GM20431 (cell line): ENCODE measurements around the gene PTPRM.
"Not testable (repeated sequence)": the region's sequence is repeated elsewhere in the genome, so short reads cannot be mapped to it uniquely, and the experiment has no call there.

Experiments used
- in situ Hi-C: fragments of 300-500 bp; cut with MseI, MboI; formaldehyde crosslinking; loops from one replicate; pipeline ENCODE4 v1.15.0; 2020; ENCODE audit warnings: low sequenced_read_pairs; ENCODE audit not compliant: unreplicated experiment

The PTPRM gene

DNA sequence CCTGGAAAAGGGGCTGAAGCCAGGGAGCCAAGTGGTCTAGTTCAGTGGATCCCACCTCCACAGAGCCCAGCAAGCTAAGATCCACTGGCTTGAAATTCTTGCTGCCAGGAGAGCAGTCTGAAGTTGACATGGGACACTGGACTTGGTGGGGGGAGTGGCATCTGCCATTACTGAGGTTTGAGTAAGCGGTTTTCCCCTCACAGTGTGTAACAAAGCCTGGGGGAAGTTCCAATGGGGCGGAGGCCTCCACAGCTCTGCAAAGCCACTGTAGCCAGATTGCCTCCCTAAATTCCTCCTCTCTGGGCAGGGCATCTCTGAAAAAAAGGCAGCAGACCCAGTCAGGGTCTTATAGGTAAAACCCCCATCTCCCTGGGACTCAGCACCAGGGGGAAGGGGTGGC lies 144.4 kb downstream of the PTPRM start:
- in situ Hi-C loops, result no loop called here

DNA sequence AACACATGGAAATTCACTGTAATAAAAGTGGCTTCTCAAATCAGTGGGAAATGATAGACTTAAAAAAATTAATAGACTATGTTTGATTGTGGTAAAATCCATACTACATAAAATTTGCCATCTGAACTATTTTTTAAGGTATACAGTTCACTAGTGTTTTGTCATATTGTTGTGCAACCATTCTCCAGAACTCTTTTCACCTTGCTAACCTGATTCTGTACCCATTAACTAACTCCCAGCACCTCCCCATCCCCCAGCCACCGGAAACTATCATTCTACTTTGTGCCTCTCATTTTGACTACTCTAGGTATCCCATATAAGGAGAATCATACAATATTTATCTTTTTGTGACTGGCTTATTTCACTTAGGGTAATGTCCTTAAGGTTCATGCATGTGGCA lies 153.3 kb downstream of the PTPRM start:
- in situ Hi-C loops, result no loop called here

DNA sequence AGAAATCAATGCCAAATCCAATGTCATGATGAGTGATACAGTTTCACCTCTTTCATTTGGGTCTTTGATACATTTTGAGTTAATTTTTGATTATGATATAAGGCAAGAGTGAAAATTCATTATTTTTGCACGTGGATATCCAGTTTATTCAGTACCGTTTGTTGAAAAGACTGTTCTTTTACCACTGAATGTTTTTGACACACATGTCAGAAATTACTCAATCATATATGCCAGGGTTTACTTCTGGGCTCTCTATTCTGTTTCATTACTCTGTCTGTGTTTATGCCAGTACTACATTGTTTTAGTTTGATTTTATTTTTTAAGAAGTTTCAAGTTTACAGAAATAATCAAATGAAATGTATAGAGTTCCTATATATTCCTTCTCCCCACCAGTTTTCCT lies 154.4 kb downstream of the PTPRM start:
- in situ Hi-C loops, result no loop called here

DNA sequence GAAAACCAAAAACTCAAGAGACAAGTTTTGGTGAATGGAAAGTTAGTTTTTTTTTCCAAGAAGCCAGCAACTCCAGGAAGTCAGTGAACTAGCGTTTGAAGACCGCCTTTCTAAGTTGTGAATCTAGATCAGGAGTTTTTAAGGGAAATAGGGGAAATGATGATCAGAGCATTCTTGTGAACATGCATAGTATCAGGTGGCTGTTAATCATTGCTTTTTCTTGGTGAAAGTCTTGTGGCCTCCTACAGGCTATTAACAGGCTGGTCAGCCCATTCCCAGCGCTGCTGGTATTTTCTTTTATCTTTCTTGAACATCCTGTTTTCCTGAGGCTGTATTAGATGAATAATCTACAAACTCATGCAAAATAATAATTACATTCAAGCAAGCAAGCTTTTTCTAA lies 155.8 kb downstream of the PTPRM start:
- in situ Hi-C loops, result no loop called here

DNA sequence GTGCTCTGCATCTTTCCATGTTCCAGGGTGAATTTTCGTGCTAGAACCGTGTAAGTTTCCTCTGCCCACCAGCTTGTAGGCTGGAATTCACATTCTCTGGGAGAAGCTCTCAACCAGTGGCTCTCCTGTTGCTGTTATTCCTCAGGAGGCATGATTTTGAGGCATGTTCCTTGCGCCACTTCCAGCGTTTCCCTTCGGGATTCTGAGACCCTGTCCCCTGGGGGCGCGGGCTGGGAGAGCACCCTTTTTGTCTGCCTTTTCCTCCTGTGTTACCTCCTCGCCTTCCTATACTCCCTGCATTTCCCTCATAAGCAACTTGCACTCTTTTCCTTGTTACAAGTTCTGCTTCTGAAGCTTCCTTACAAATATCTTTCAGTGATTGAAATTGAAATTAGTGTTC lies 156.4 kb downstream of the PTPRM start:
- in situ Hi-C loops, result no loop called here

DNA sequence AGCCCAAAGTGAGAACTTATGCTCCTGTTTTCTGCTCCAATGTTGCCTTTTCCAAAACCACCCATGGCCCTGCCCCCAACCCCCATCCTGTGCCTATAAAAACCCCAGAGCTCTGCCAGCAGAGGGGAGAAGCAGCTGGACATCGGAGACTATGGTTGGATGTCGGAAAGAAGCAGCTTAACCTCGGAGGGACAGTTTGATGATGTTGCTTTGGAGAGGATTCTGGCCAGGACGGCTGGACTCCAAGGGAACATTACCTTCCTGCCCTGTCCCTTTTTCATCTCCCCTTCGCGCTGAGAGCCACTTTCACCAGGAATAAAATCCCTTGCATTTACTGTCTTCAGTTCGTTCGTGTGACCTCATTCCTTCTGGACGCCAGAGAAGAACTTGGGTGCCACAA lies 158.4 kb downstream of the PTPRM start:
- in situ Hi-C loops, result no loop called here

DNA sequence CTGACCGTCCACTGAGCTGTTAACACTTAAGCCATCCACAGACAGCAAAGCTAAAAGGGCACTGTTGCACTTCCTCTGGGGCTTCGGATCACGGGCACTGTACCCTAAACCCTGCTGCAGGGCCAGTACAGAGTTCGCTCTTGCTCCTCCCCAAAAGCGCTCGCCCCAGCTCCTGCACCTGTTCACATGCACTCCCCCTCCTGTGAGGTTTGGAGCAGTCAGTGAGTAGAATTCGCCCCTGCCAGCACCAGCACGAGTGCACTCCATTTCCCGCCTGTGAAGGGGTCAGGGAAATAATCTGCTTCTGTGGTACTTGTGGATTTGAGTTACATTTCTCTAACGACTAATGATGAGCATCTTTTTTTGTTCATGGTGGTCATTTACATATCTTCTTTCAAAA lies 158.8 kb downstream of the PTPRM start:
- in situ Hi-C loops, result no loop called here

DNA sequence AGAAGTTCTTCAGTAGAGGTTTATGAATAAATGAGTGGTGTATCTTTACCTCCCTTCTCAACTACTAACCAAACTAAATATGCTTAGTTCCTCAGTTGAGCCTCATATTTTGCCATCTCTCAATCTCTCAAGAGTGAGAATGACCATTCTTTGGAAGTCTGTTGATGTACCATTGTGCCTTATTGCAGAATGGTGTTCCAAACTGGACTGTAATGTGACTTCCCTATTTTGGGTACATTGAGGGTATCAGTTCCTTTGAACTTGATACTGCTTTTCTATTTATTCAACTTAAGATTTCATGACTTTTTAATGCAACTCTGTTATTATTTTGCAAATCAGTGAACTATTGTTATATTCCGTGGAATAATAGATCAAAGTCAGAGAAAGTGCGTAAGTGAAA lies 159.4 kb downstream of the PTPRM start:
- in situ Hi-C loops, result no loop called here

DNA sequence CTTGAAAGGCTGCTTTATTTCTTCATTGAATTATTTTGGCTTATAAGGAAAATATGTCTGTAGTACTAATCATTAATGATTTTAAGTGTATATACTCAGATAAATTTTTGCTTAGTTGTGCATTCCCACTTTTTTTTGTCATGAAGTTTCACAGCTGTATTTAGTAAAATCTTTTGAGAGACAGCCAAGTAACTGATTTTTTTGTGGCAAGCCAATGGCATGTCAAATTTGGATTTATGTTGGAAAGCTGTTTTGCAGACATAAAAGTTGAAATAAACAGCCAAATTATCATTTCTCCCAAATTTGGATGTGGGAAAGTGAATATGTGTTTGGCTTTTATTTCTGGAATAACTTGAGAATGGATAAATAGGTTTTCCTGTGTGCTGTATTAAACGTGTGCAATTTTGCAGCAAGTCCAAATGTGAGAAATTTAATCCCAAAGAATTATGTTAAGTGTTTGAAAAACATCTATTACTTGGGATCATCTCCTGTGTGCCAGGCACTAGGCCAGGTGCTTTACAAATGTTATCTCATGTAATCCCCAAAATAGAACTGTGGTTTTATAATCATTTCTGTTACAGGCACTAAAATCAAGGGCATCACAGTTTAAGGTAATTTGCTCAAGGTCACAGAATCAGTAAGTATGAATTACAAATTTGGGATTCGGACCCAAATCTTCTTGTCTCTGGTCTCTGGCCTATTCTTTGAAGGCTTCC lies 160.4 kb downstream of the PTPRM start:
- in situ Hi-C loops, result no loop called here

DNA sequence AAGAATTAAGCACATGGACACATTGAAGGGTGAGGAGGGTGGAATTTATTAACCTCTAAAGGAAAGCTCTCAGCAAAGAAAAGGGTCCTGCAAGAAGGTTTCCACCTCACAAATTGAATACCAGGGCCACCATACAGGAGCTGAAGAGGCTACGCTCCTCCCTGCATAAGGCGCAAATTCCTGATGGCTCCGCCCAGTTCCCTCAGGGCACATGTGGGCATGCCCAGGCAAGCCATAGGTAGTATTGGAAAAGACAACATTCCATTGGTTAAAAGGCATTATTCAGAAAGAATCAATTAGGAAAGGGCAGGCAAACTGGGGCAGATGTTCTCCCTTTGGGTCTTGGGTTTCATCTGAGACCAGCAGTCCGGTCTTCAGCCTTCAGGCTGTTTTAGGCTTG lies 161.2 kb downstream of the PTPRM start:
- in situ Hi-C loops, result no loop called here

DNA sequence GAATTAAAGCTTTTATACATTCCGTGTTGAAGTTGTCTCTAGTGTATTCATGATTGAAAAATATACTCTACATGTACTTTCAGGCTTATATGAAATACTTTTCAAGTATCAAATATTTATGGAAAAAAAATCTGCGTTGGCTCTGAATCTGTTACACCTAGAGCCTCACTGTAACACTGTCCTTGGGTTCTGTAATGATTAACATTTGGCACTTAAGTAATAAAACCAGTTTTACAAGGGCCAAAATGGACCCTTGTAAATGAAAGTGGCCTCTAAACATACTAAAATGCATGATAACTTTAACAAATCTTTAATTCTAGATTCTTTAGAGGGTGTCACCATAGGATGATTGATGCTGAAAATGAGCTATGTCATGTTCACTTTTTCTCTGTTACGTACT lies 162.8 kb downstream of the PTPRM start:
- in situ Hi-C loops, result no loop called here

DNA sequence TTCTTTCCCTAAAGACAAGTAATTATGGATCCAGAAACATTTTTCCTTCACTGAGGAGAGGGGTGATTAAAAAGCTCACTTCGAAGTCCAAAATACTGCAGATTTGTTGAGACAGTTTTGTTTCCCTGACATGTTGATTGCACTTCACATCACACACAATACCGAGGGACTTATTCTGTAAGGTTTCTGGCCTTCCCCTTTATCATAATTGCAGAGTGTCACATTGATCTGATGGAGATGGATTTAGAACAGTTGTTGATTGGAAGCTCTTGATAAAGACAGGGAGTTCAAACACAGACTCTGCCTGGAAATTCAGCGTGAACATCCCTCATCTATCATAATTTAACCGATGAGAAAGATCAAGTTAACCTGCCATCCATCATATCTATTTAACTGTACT lies 163.6 kb downstream of the PTPRM start:
- in situ Hi-C loops, result no loop called here

DNA sequence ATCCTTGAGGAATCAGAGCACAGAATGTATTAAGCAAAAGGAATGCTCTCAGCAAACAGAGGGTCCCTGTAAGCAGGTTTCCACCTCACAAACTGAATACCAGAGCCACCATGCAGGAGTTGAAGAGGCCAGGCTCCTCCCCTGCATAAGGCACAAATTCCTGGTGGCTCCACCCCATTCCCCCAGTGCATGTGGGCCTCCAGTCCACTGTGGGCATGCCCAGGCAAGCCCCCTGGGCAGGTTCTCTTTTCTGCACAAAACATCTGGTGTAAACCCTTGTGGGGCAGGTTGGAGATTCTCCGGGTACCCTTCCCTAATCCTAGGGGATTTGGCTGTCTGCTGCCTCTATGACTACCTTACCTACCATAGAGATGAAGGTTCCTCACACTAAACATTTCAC lies 166.5 kb downstream of the PTPRM start:
- in situ Hi-C loops, result no loop called here

DNA sequence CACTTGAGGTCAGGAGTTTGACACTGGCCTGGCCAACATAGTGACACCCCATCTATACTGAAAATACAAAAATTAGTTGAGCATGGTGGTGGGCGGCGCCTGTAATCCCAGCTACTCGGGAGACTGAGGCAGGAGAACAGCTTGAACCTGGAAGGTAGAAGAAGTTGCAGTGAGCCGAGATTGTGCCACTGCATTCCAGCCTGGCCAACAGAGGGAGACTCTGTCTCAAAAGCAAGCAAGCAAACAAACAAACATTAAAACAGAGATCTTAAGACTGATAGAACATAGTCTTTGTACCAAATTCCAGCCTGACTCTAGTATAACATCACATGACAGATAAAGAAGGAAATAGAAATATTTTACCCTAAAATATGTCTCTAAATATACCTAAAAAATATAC lies 168.1 kb downstream of the PTPRM start:
- in situ Hi-C loops, result no loop called here

DNA sequence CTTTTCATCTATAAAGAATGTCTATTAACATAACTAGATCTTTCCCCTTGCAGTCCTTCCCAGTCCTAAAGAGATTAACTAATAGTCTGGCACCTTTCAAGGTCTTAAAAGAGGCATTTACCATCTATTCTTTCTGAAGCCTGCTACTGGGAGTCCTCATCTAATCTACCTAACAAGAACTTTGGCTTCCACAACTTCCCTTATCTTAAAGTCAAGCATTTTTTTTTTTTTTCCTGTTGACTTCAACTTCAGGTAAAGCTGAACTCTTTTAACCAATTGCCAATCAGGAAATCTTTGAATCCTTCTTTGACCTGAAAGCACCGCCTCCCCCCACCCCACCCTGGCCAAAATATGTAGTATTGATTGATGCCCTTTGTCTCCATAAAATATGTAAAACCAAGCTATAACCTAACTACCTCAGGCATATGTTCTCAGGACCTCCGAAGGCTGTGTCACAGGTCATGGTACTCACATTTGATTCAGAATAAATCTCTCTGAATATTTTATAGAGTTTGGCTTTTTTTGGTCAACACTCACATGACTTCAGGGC lies 168.6 kb downstream of the PTPRM start:
- in situ Hi-C loops, result no loop called here

DNA sequence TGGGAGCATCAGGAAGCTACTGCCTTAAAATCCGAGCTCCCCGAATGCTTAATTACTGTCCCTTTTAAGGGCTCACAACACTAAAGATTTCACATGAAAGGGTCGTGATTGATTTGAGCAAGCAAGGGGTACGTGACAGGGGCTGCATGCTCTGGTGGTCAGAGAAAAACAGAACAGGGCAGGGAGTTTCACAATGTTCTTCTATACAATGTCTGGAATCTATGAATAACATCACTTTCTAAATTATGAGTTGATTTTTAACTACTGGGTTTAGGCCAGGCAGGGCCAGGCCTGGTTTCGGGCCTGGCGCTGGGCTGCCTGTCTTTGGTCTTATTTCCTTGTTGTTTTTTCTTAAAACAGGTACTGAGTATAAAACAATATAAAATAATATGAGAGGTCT lies 169.4 kb downstream of the PTPRM start:
- in situ Hi-C loops, result not testable (repeated sequence)

DNA sequence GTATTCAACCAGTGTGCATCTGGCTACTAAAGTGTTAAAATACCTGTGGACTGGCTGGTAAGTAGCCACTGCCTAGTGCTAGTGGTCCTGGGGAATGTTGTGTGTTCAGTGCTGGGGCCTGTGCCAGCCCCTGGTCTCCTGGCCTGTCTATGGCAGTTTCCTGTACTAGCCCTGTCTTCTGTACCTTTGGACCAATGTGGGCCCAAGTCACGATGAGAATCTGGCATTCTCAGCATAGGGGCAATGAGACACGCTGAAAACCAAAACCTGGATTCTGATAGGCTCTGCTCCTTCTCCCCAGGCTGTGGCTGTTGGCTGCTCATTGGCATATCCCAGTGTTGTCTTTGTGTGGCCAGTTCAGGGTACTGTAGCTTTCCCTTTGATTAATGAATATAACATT lies 170.4 kb downstream of the PTPRM start:
- in situ Hi-C loops, result no loop called here

DNA sequence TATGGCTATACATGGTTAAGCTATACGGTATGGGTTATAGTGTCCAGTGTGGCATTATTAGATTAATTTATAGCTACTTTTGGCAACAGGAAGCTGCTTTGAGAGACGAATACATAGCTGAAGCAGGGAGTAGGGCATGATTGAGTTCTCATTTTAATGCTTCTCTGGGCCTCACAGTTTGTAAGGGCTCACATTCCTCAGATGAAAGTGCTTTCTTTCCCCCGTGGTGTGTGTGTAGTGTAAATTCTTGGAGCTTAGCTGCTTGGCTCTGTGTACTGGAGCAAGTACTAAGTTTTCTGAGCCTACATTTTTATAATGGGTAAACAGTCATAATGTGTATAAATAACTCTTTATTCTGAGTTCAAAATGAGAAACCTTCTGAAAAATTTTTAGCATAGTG lies 173.7 kb downstream of the PTPRM start:
- in situ Hi-C loops, result no loop called here

DNA sequence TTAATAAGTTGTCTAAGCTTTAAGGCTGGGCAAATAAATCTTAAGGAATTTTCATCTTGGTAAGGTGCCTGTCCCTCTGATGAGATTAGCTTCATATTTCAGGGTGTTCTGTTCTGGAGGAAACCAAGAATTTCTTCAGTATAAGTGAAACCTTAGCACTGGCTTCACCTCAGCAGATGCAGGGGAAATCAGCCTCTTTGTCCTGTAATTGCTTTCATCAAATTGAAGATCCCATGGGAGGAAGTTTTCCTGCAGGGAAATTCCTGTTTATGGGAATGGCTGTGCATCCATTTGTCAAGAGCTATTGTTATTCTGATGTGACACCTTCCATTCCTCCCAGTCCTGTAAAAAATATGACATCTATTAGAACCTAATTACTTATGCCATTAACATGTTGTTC lies 174.5 kb downstream of the PTPRM start:
- in situ Hi-C loops, result no loop called here

DNA sequence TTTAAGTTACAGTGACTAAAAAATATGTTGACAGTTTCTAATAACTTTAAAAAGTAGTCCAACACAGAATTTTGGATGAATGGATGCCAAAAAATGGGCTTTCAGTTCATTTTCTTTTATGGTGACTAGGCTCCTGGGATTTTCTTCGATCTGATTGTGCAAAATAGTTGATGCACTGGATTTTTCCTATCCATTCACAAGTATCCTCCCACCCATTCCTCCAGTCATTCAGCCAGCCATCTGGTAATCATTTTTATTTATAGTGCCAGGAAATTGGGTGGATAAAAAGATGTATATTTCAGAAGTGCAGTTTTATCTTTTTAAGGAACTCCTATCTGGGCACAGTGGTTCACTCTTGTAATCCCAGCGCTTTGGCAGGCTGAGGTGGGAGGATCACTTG lies 175.1 kb downstream of the PTPRM start:
- in situ Hi-C loops, result no loop called here

DNA sequence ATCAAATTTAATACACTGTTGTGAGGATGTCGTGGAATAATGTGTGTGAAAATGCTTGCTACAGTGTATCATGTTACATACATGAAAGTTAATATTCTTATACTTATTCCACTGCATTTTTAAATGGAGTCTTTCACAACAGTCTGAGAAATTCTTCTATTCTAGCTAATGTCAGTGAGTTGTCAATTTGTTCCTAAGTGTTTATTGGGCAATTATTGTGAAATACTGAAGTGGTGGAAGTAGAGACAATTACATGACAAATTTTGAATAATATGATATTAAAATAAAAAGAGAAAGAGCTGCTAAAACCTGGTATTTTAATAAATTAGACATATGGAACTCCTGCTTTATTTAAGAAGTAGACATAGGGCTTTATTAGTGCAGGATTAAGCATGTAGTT lies 176.1 kb downstream of the PTPRM start:
- in situ Hi-C loops, result no loop called here

DNA sequence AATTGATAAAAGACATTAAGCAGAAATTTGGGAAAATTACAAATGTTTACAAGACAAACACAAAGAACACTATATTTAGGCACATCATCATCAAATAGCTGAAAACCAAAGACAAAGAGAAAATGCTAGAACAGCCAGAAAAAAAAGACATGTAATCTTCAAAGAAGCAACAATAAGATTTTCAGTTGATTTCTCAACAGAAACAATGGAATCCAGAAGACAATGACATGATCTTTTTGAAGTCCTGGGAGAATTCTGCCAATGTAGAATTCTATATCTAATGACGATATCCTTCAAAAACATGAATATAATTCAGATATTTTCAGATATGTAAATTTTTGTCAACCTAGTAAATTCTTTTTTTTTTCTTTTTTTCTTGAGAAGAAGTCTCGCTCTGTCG lies 179.0 kb downstream of the PTPRM start:
- in situ Hi-C loops, result no loop called here
